ENCODE data around the gene FAM162A.
"Not testable (repeated sequence)": the region's sequence is repeated elsewhere in the genome, so short reads cannot be mapped to it uniquely, and the experiment has no call there.

The FAM162A gene

DNA sequence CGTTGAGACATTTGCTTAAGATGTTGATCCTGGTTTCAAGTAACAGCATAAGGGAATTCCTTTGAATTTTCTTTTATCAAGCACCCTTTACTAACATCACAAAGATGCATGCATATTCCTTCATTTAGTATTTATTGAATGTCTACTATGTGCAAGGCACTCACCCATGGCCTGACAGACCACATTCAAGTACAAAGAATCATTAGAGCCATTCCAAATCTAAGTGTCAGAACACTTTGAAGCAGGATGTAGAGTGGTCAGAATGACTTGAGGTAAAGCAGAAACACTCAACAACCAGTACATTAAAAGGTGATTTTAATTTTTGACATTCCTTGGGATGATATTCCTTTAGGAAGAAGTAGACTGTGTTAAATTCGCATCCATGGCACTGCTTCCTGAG, 37.9 kb downstream of the FAM162A start:
- no peak for DNase-seq

DNA sequence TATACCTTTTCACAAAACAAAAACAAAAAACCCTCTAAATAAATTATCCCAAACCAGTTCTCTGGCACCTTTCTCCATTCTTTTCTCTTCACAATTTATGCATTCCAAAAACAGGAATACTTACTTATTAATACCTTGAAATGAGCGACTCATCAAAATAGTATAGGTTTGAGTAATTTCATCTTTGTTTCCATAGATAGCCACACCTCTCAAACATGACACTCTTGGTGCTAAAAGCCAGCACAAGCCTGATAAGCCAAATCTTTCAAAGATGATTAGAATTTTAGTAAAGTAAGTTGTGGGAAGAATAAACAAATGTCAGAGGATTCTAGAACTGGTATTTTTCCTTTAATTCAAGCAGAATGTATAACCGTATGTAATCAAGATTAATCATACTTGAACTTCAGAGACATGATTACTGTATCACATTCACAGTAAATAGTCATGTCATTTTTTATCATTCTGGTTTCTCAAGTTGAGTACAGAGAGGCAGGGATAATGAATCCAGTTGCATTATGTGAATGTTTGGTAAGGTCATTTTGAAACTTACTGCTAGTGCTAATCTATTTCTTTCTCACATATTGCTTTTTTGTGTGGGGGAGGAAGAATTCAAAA, 44.0 kb downstream of the FAM162A start:
- DNase-seq: peak; percentile 29

DNA sequence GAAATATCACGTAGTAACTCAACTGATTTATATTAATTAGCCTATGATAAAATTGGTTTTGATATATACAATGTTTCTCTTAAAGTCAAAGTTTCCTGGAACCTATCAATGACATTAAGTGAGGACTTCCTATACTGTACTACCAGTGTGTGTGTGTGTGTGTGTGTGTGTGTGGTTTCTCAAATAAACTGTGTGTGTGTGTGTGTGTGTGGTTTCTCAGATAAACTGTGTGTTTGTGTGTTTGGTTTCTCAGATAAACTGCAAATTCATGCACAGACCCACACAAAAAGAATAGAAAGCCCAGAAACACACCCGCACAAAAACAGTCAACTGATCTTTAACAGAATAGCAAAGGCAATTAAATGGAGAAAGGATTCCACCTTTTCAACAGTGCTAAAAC, 46.4 kb downstream of the FAM162A start:
- no peak for DNase-seq

DNA sequence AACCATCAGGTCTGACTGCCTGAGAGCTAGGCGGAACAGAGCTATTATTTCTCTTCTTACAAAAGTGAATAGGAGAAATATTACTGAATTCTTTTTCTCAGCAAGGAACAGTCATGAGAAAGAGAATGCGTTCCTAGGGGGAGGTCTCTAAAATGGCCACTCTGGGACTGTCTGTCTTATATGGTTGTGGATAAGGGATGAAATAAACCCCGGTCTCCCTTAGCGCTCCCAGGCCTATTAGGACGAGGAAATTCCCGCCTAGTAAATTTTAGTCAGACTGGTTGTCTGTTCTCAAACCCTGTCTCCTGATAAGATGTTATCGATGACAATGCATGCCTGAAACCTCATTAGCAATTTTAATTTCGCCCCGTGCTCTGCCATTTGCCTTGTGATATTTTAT, 52.0 kb downstream of the FAM162A start:
- DNase-seq: no peak

DNA sequence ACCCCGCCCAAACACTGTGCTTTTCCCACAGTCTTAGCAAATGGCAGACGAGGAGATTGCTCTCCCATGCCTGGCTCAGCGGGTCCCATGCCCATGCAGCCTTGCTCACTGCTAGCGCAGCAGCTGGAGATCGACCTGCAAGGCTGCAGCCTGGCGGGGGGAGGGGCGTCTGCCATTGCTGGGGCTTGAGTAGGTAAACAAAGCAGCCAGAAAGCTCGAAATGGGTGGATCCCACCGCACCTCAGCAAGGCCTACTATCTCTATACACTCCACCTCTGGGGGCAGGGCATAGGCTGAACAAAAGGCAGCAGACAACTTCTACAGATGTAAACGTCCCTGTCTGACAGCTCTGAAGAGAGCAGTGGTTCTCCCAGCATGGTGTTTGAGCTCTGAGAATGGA, 59.1 kb downstream of the FAM162A start:
- DNase-seq: no peak

DNA sequence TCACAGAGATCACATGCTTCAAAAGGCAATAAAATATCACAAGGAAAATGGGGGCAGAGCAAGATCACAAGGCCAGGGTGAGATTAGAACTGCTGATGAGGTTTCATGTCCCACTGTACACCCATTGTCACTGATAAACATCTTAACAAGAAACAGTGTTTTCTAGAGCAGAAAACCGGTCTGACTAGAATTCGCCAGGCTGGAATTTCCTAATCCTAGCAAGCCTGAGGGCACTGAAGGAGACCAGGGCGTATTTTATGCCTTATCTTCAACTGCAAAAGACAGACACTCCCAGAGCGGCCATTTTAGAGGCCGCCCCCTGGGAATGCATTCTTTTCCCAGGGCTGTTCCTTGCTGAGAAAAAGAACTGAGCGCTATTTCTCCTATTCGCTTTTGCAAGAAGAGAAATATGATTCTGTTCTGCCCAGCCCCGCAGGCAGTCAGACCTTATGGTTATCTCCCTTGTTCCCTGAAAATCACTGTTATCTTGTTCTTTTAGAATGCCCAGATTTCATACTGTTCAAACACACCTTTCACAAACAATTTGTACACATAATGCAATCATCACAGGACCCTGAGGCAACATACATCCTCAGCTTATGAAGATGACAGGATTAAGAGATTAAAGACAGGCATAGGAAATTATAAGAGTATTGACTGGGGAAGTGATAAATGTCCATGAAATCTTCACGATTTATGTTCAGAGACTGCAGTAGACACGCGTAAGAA, 59.9 kb downstream of the FAM162A start:
- DNase-seq: not testable (repeated sequence)

DNA sequence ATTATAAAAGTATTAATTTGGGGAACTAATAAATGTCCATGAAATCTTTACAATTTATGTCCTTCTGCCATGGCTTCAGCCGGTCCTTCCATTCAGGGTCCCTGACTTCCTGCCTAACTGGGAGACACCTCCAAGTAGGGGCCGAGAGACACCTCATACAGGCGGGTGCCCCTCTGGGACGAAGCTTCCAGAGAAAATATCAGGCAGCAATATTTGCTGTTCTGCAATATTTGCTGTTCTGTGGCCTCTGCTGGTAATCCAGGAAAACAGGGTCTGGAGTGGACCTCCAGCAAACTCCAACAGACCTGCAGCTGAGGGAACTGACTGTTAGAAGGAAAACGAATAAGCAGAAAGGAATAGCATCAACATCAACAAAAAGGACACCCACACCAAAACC, 60.5 kb downstream of the FAM162A start:
- DNase-seq: not testable (repeated sequence)

DNA sequence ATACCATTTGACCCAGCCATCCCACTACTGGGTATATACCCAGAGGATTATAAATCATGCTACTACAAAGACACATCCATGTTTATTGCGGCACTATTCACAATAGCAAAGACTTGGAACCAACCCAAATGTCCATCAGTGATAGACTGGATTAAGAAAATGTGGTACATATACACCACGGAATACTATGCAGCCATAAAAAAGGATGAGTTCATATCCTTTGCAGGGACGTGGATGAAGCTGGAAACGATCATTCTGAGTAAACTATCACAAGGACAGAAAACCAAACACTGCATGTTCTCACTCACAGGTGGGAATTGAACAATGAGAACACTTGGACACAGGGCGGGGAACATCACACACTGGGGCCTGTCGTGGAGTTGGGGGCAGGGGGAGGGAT, 64.2 kb downstream of the FAM162A start:
- DNase-seq: not testable (repeated sequence)

DNA sequence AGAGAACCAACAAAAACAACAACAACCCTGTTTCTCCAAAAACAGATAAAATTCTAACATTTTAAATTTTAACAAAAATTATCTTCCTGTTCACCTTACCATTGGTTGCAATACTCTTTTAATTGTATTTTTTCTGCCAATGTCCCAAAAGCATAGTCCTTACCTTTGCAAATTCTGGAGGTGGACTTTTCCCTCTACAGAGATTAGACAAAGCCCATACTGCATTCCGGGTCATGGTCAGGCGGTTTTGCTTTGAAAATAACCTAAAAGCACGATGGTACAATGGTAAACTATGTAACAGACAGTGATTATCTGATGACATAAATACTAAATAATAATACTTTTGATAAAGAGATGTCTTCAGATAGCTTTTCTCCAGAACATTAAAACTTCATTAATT, 67.4 kb downstream of the FAM162A start:
- DNase-seq: no peak

DNA sequence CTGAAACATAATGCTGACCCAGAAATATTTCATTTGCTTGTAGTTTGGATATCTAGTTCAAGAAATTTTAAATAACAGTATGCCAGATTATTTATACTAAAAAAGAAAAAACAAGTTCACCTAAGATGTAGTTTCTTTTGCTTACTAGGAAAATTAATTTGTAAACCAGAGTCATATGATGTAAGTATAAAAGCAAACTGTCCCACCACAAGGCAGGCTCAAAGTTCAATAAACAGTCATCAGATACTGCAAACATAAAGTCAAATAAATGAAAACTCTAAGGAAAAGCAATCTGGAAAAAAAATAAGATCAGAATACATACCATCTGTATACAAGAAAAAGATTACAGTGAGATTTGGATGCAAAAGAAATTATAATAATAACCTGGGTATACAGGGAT, 72.1 kb downstream of the FAM162A start:
- DNase-seq: no peak

DNA sequence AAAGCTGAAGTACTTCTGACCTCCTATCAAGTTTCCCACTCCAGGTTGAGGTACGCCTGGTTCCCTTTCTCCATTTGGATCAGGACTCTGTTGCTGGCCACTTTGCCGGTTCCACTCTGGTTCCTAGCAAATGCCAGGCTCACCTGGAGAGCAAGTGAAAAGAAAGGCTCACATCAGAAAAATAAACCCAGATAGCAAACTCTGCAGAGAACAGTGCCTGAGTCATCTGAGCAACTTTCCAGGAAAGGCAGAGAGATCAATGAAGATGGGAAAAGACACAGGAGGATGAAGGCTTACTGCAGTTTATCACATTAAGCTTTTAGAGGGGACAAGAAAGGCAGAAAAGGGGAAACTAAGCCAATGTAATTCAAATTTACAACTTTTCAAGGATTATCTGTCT, 73.7 kb downstream of the FAM162A start:
- no peak for DNase-seq

DNA sequence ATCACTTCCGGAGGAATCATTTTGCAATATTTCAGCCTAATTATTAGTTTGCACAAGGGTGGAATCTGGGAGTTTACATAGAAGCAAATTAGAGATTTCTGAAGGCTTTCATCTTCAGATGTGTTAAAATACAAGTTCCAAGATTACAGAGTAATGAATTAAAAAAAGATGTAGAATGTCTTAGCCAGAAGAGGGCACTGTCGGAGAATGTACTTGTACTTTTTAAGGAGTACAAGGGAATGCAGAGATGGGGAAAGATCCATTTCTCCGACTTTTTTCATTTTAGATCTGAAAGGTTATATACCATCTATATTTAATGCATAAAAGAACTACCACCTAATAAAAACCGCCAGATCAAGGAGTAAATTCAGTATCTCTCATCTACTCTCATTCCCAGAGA, 75.0 kb downstream of the FAM162A start:
- peak; percentile 57 for DNase-seq

DNA sequence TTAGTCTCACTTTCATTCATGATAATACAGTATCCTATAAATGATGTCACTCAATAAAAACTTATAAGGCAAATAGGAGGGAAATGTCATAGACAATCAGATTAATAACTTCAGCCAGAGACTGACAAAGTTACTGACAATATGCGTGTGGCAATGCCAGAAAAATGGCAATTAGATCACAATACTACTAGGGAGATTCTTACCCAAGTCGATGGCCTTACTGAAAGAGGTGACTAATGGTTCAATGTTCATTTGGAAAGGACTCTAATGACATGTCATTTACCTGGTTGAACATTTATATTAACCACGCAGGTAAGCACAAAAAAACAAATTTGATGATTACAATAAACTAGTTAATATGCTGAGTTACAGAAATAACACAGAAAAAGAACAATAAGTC, 77.8 kb downstream of the FAM162A start:
- DNase-seq: no peak

All from HCEC 1CT (cell line).